Mesendoderm (in vitro differentiated cells): ENCODE results near the gene C15orf40.
A peak's percentile ranks its signal among the peaks of the same experiment; 100 is the strongest.

Source experiments
- DNase-seq: peaks from one replicate; pipeline ENCODE4 v3.0.0; 2013
- H2AK5ac ChIP-seq: 2 replicates; pipeline ENCODE4 v1.6.1; 2013; ENCODE audit warnings: low read length, inconsistent platforms
- H2BK120ac ChIP-seq: 2 replicates; pipeline ENCODE4 v1.6.1; 2013; ENCODE audit warnings: low read depth, mild to moderate bottlenecking, low read length, moderate library complexity, mixed read lengths
- H2BK15ac ChIP-seq: replicated peaks from 2 replicates; pipeline ENCODE4 v1.6.1; 2013; ENCODE audit warnings: low read depth, mild to moderate bottlenecking, moderate library complexity
- H2BK5ac ChIP-seq: 2 replicates; pipeline ENCODE4 v1.6.1; 2013; ENCODE audit warnings: low read length, inconsistent platforms
- H3K18ac ChIP-seq: 2 replicates; pipeline ENCODE4 v1.6.1; 2013; ENCODE audit warnings: mild to moderate bottlenecking, low read length, mixed read lengths
- H3K23ac ChIP-seq: one replicate; pipeline ENCODE4 v1.6.1; 2013; ENCODE audit warnings: low read length
- H3K27ac ChIP-seq: 2 replicates; pipeline ENCODE4 v1.5.1; 2013; ENCODE audit warnings: low read depth, mild to moderate bottlenecking, inconsistent platforms, low read length, moderate library complexity
- H3K27me3 ChIP-seq: 2 replicates; pipeline ENCODE4 v1.6.1; 2013; ENCODE audit warnings: low read length, control low read depth, mild to moderate bottlenecking, inconsistent platforms; ENCODE audit not compliant: insufficient read depth, poor library complexity
- H3K36me3 ChIP-seq: 2 replicates; pipeline ENCODE4 v1.6.1; 2013; ENCODE audit warnings: low read length, inconsistent platforms; ENCODE audit not compliant: control insufficient read depth, insufficient read depth
- H3K4ac ChIP-seq: one replicate; pipeline ENCODE4 v1.6.1; 2013; ENCODE audit warnings: low read depth, mild to moderate bottlenecking, low read length, moderate library complexity
- H3K4me1 ChIP-seq: 2 replicates; pipeline ENCODE4 v1.6.1; 2013; ENCODE audit warnings: low read depth, low read length, inconsistent platforms; ENCODE audit not compliant: control insufficient read depth
- H3K4me2 ChIP-seq: 2 replicates; pipeline ENCODE4 v1.6.1; 2013; ENCODE audit warnings: low read length
- H3K4me3 ChIP-seq: 2 replicates; pipeline ENCODE4 v1.5.1; 2013; ENCODE audit warnings: mild to moderate bottlenecking, low read length
- H3K56ac ChIP-seq: one replicate; pipeline ENCODE4 v1.6.1; 2013; ENCODE audit warnings: low read length
- H3K79me1 ChIP-seq: 2 replicates; pipeline ENCODE4 v1.6.1; 2013; ENCODE audit warnings: low read length, inconsistent platforms
- H3K79me2 ChIP-seq: 2 replicates; pipeline ENCODE4 v1.6.1; 2013; ENCODE audit warnings: mild to moderate bottlenecking, low read length; ENCODE audit not compliant: control insufficient read depth, insufficient read depth
- H3K9ac ChIP-seq: 2 replicates; pipeline ENCODE4 v1.6.1; 2013; ENCODE audit warnings: low read length, inconsistent platforms
- H4K5ac ChIP-seq: one replicate; pipeline ENCODE4 v1.6.1; 2013; ENCODE audit warnings: low read length
- H4K8ac ChIP-seq: one replicate; pipeline ENCODE4 v1.6.1; 2013; ENCODE audit warnings: low read depth, mild to moderate bottlenecking, control low read depth, low read length, moderate library complexity
- WGBS: extraction: QIAGEN DNeasy Blood & Tissue Kit; methylation state at CpG from one replicate; pipeline ENCODE4 v1.1.7; 2013; ENCODE audit warnings: low lambda C conversion rate, missing lambda C conversion rate; ENCODE audit not compliant: insufficient coverage; ENCODE audit errors: extremely low coverage; 5-methylcytosine and 5-hydroxymethylcytosine counted together

Gene C15orf40

GRCh38 chr15:82963471-82964341 lies 47.7 kb downstream of the C15orf40 start:
- Histone ChIP-seq H2AK5ac (no peak overlapping the region), H3K4me2 (no peak overlapping the region), H3K36me3 (no peaks in the 10 kb centered on the region), H3K23ac (no peak overlapping the region), H3K4ac (no peak overlapping the region), H3K4me3 (no peak overlapping the region), H3K27ac (no peak overlapping the region), H2BK120ac (no peak overlapping the region), H3K79me2 (no peaks in the 10 kb centered on the region), H2BK5ac (no peak overlapping the region), H4K5ac (no peak overlapping the region), H3K27me3 (no peaks in the 10 kb centered on the region), H3K18ac (no peak overlapping the region), H3K56ac (no peak overlapping the region), H4K8ac (no peak overlapping the region), H3K4me1 (no peaks in the 10 kb centered on the region), H2BK15ac (no peak overlapping the region), H3K9ac (no peak overlapping the region), H3K79me1 (no peaks in the 10 kb centered on the region)
- no CpG with 5 or more reads among the region's 7 CpGs for WGBS
- no peak for DNase-seq

GRCh38 chr15:82960766-82961165 lies 50.7 kb downstream of the C15orf40 start:
- no peak overlapping the region for H3K9ac ChIP-seq
- H4K5ac ChIP-seq: no peak overlapping the region
- no CpG with 5 or more reads among the region's 3 CpGs for WGBS
- no peaks in the 10 kb centered on the region for H3K36me3 ChIP-seq
- no peak overlapping the region for H3K4me3 ChIP-seq
- no peak overlapping the region for H3K23ac ChIP-seq
- H3K79me2 ChIP-seq: no peaks in the 10 kb centered on the region
- no peaks in the 10 kb centered on the region for H3K27me3 ChIP-seq
- H2AK5ac ChIP-seq: no peak overlapping the region
- H4K8ac ChIP-seq: no peak overlapping the region
- no peak overlapping the region for H2BK120ac ChIP-seq
- H2BK5ac ChIP-seq: no peak overlapping the region
- no peak for DNase-seq
- H3K18ac ChIP-seq: no peak overlapping the region
- no peak overlapping the region for H3K56ac ChIP-seq
- no peak overlapping the region for H3K4me2 ChIP-seq
- no peak overlapping the region for H2BK15ac ChIP-seq
- no peaks in the 10 kb centered on the region for H3K4me1 ChIP-seq
- H3K27ac ChIP-seq: no peak overlapping the region
- H3K79me1 ChIP-seq: no peaks in the 10 kb centered on the region
- H3K4ac ChIP-seq: no peak overlapping the region

GRCh38 chr15:82959423-82959822 lies 52.0 kb downstream of the C15orf40 start:
- no peak overlapping the region for H3K27ac ChIP-seq
- H4K5ac ChIP-seq: no peak overlapping the region
- H3K18ac ChIP-seq: no peak overlapping the region
- H3K27me3 ChIP-seq: no peaks in the 10 kb centered on the region
- H2BK120ac ChIP-seq: no peak overlapping the region
- no peak overlapping the region for H2AK5ac ChIP-seq
- H4K8ac ChIP-seq: no peak overlapping the region
- no CpG with 5 or more reads among the region's 5 CpGs for WGBS
- no peak overlapping the region for H2BK15ac ChIP-seq
- no peak overlapping the region for H2BK5ac ChIP-seq
- H3K9ac ChIP-seq: no peak overlapping the region
- H3K36me3 ChIP-seq: no peaks in the 10 kb centered on the region
- H3K4ac ChIP-seq: no peak overlapping the region
- no peaks in the 10 kb centered on the region for H3K79me2 ChIP-seq
- H3K79me1 ChIP-seq: no peaks in the 10 kb centered on the region
- no peak overlapping the region for H3K56ac ChIP-seq
- DNase-seq: no peak
- H3K4me1 ChIP-seq: no peaks in the 10 kb centered on the region
- no peak overlapping the region for H3K23ac ChIP-seq
- no peak overlapping the region for H3K4me3 ChIP-seq
- no peak overlapping the region for H3K4me2 ChIP-seq

- Histone ChIP-seq H3K27me3 (no peaks in the 10 kb centered on the region), H3K79me2 (no peaks in the 10 kb centered on the region), H3K9ac (no peak overlapping the region), H2BK120ac (no peak overlapping the region), H4K8ac (no peak overlapping the region), H3K4me1 (no peaks in the 10 kb centered on the region), H2BK15ac (no peak overlapping the region), H4K5ac (no peak overlapping the region), H3K79me1 (no peaks in the 10 kb centered on the region), H3K4me3 (no peak overlapping the region), H3K27ac (no peak overlapping the region), H3K18ac (no peak overlapping the region), H3K4ac (no peak overlapping the region), H2AK5ac (no peak overlapping the region), H3K36me3 (no peaks in the 10 kb centered on the region), H3K4me2 (no peak overlapping the region), H3K56ac (no peak overlapping the region), H3K23ac (no peak overlapping the region), H2BK5ac (no peak overlapping the region)
- DNase-seq: no peak
- no CpG with 5 or more reads among the region's 1 CpG for WGBS
Measured at GRCh38 chr15:82958638-82959037, 52.8 kb downstream of the C15orf40 start.

GRCh38 chr15:82952158-82953081 lies 59.0 kb downstream of the C15orf40 start, which contains the start of gene HOMER2:
Gene HOMER2, minus strand, starts transcription at chr15:82952720. Its CDS starts 185 bp downstream, at chr15:82952535.
- Histone ChIP-seq H2BK15ac (no peak within 1 kb of the TSS), H4K5ac (no peak within 1 kb of the TSS), H3K79me2 (no peaks in the 10 kb centered on the region), H4K8ac (peak within 1 kb of the TSS; percentile 59), H3K4me1 (no peaks in the 10 kb centered on the region), H3K56ac (peak within 1 kb of the TSS; percentile 80), H3K4ac (peak within 1 kb of the TSS; percentile 48), H3K18ac (peak within 1 kb of the TSS; percentile 94), H3K27ac (no peak within 1 kb of the TSS), H3K36me3 (no peaks in the 10 kb centered on the region), H2BK120ac (peak within 1 kb of the TSS; percentile 57), H2BK5ac (no peak within 1 kb of the TSS), H3K4me3 (peak within 1 kb of the TSS; percentile 40), H3K9ac (peak within 1 kb of the TSS; percentile 66), H2AK5ac (no peak within 1 kb of the TSS), H3K79me1 (no peaks in the 10 kb centered on the region), H3K4me2 (peak within 1 kb of the TSS; percentile 71), H3K27me3 (peaks cover 8% of the 10 kb centered on the region), H3K23ac (no peak within 1 kb of the TSS)
- peak; percentile 47 for DNase-seq
- WGBS: no CpG with 5 or more reads among the region's 119 CpGs
